K562 (cell line): ENCODE results near the gene PPP6C. TPM values are rescaled to one million over a fixed set of nuclear protein-coding genes. Genes with fewer than 3 reads are reported as not detected.

Source experiments
- E2F8 ChIP-seq: fragments of 450-650 bp; IDR thresholded peaks from 2 replicates; pipeline ENCODE4 v1.7.1; 2018; ENCODE audit warnings: mild to moderate bottlenecking, low read depth; ENCODE audit not compliant: partially characterized antibody
- ETV5 ChIP-seq: sonication (generic); formaldehyde crosslinking; IDR thresholded peaks from 2 replicates; pipeline ENCODE4 v1.4.0; 2020; ENCODE audit warnings: low read depth, mild to moderate bottlenecking, missing genetic modification reagents
- MBD2 ChIP-seq: sonication (generic); IDR thresholded peaks from 2 replicates; pipeline ENCODE4 v1.6.1; 2016; ENCODE audit warnings: low read depth, borderline replicate concordance
- PHF8 ChIP-seq: fragments of 200-600 bp; sonication (generic); IDR thresholded peaks from 2 replicates; pipeline ENCODE4 v1.6.1; 2012; ENCODE audit warnings: mixed run types, mild to moderate bottlenecking, inconsistent platforms, low read length, moderate library complexity, borderline replicate concordance
- SREBF2 ChIP-seq: sonication (generic); formaldehyde crosslinking; IDR thresholded peaks from 2 replicates; pipeline ENCODE4 v1.4.0; 2020; ENCODE audit warnings: mild to moderate bottlenecking, missing genetic modification reagents
- ZBTB40 ChIP-seq, 2 experiments: fragments of 450-650 bp in 1 of 2; sonication (generic) in 1 of 2; formaldehyde crosslinking in 1 of 2; IDR thresholded peaks; 2 replicates each; pipeline versions ENCODE4 v1.7.1 to v1.9.0; 2016 to 2022; ENCODE audit warnings: inconsistent platforms in 1 of 2, mild to moderate bottlenecking in 1 of 2, missing genetic modification reagents in 1 of 2
- polyA plus RNA-seq, 8 experiments: library from polyadenylated mRNA; depleted of rRNA in 4 of 8; stranded (reverse) in 5 of 8; unstranded in 3 of 8; fragments of >200 nt; fragmentation: Nextera tagmentation in 2 of 8; fragmentation: Illumina TruSeq in 1 of 8; extraction: Ambion mirVana in 2 of 8; extraction: Trizol in 1 of 8; gene quantifications; 2 replicates each; pipeline versions ENCODE4 v1.2.1 to v1.2.3, GENCODE V29; 2011 to 2014; ENCODE audit warnings: inconsistent platforms in 1 of 8, missing spikeins in 1 of 8
- total RNA-seq, 7 experiments: library from RNA; depleted of rRNA in 6 of 7; stranded (reverse); fragments of >200 nt in 6 of 7; fragmentation: Illumina TruSeq in 2 of 7; extraction: Trizol in 2 of 7; gene quantifications; 2 replicates each; pipeline versions ENCODE4 v1.2.1 to v1.2.3, GENCODE V29; 2011 to 2021; ENCODE audit warnings: low replicate concordance in 1 of 7
- TF ChIP-seq, protein P1 (sequence below): fragments of 450-650 bp; IDR thresholded peaks from 2 replicates; pipeline ENCODE4 v1.6.1; 2016; ENCODE audit warnings: borderline replicate concordance

PPP6C gene
- total and polyA plus RNA-seq, 9 of the 15 experiments (the other 6 are each of a cell fraction or from before 2014, with no cell fraction given) = 18.8 to 44.8 (median 38.3) TPM

- peak; percentile 87 for TF ChIP-seq ZBTB40 (IDR thresholded peaks at IDR 0.05)
- no peak for TF ChIP-seq ZBTB40 (CRISPR knock-in tag; IDR thresholded peaks at IDR 0.05)
- TF ChIP-seq, protein P1, sequence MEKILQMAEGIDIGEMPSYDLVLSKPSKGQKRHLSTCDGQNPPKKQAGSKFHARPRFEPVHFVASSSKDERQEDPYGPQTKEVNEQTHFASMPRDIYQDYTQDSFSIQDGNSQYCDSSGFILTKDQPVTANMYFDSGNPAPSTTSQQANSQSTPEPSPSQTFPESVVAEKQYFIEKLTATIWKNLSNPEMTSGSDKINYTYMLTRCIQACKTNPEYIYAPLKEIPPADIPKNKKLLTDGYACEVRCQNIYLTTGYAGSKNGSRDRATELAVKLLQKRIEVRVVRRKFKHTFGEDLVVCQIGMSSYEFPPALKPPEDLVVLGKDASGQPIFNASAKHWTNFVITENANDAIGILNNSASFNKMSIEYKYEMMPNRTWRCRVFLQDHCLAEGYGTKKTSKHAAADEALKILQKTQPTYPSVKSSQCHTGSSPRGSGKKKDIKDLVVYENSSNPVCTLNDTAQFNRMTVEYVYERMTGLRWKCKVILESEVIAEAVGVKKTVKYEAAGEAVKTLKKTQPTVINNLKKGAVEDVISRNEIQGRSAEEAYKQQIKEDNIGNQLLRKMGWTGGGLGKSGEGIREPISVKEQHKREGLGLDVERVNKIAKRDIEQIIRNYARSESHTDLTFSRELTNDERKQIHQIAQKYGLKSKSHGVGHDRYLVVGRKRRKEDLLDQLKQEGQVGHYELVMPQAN = peak; percentile 97
- TF ChIP-seq E2F8 = peak; percentile 72
- TF ChIP-seq ETV5 (CRISPR knock-in tag) = 0 out of 2 replicates have a peak, but pooled peaks have one; percentile 66
- no peak; the same call in 1 of the 2 replicates for TF ChIP-seq MBD2
- TF ChIP-seq PHF8 = peak; percentile 96
- TF ChIP-seq SREBF2 = no peak
These were observed 10.8 kb upstream of the PPP6C start, which contains the start of gene RABEPK (continued) for GRCh38 chr9:125200216-125201047.
